ENCODE data around the gene AIF1L.

AIF1L gene

DNA sequence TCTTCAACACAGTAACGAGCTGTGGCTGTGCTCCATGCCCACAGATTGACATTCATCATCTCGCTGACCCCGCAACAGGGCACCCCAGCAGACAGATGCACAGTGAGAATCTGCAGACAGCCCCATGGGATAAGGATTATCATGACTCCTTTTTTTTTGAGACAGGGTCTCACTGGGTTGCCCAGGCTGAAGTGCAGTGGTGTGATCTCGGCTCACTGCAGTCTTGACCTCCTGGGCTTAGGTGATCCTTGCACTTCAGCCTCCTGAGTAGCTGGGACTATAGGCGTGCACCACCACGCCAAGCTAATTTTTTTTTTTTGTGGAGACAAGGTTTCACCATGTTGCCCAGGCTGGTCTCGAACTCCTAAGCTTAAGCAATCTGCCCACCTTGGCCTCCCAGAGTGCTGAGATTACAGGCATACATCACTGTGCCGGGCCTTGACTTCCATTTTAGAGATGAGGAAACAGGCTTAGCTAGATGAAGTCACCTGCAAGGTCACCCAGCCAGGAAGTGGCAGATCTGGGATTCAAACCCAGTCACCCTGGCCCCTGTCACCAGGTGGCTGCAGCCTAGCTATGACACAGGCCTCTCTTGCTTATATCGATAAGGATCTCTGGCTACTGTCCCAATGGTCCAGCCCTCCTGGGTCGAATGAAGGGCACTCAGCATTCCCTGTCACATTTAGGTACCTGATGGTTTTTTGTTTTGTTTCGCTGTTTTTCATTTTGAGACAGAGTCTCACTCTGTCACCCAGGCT lies 5.1 kb downstream of the AIF1L start:
- H3K27ac ChIP-seq (ENCODE audit: low read length), result no peak overlapping the region
- no peaks in the 10 kb centered on the region for H3K9me3 ChIP-seq (replicated peaks; ENCODE audit: insufficient read depth, low read length)
- no peak overlapping the region for H3K4me2 ChIP-seq (ENCODE audit: low read depth, low read length)

DNA sequence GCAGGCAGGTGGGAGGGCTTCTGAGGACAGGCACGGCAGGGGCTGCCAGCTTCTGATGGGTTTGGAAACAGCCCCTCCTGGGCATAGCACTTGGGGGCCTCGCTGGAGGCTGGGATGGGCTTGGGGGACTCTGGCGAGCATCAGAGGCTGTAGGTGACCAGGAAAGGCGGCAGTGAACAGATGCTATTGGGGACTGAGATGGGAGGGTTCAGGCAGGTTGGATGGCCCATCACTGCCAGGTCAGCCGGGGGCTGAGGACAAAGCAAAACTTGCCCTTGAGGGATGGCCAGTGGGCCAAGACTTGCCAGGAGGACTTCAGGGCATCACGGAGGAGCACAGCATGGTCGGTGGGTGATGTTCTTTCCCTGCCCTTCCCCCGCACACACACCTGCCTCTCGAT lies 6.7 kb downstream of the AIF1L start:
- peaks cover 4% of the 10 kb centered on the region; the same call in 1 of the 2 replicates for H3K4me1 ChIP-seq (ENCODE audit: low read length)
- H3K4me3 ChIP-seq (ENCODE audit: low read length), result no peak overlapping the region
- H3K27ac ChIP-seq (ENCODE audit: low read length), result no peak overlapping the region
- no peaks in the 10 kb centered on the region for H3K9me3 ChIP-seq (replicated peaks; ENCODE audit: insufficient read depth, low read length)
- H3K27me3 ChIP-seq (replicated peaks; ENCODE audit: insufficient read depth, low read length), result peaks cover 52% of the 10 kb centered on the region
- H2AFZ ChIP-seq (ENCODE audit: low read length), result no peak overlapping the region
- no peaks in the 10 kb centered on the region for H3K36me3 ChIP-seq (replicated peaks; ENCODE audit: insufficient read depth, low read length)
- H3K4me2 ChIP-seq (ENCODE audit: low read depth, low read length), result no peak overlapping the region
- no peaks in the 10 kb centered on the region for H3K9me2 ChIP-seq (replicated peaks; ENCODE audit: insufficient read depth, low read length)
- TF ChIP-seq EZH2phosphoT487 (IDR thresholded peaks at IDR 0.05; ENCODE audit: low read length), result no peak
- TF ChIP-seq EZH2 (optimal IDR thresholded peaks at IDR 0.05; ENCODE audit: low read depth, low read length), result no peak
- TF ChIP-seq, protein P1, sequence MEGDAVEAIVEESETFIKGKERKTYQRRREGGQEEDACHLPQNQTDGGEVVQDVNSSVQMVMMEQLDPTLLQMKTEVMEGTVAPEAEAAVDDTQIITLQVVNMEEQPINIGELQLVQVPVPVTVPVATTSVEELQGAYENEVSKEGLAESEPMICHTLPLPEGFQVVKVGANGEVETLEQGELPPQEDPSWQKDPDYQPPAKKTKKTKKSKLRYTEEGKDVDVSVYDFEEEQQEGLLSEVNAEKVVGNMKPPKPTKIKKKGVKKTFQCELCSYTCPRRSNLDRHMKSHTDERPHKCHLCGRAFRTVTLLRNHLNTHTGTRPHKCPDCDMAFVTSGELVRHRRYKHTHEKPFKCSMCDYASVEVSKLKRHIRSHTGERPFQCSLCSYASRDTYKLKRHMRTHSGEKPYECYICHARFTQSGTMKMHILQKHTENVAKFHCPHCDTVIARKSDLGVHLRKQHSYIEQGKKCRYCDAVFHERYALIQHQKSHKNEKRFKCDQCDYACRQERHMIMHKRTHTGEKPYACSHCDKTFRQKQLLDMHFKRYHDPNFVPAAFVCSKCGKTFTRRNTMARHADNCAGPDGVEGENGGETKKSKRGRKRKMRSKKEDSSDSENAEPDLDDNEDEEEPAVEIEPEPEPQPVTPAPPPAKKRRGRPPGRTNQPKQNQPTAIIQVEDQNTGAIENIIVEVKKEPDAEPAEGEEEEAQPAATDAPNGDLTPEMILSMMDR (IDR thresholded peaks at IDR 0.05; ENCODE audit: low read length), result no peak
- no peaks in the 10 kb centered on the region for H3K79me2 ChIP-seq (ENCODE audit: low read length)
- no peak overlapping the region for H3K9ac ChIP-seq (ENCODE audit: low read length)
- no peak for DNase-seq
- H4K20me1 ChIP-seq (ENCODE audit: insufficient read depth, low read length), result no peaks in the 10 kb centered on the region
- H3F3A ChIP-seq (ENCODE audit: insufficient read depth, low read length), result no peaks in the 10 kb centered on the region

More for the DNA sequence above, 5.1 kb downstream of the AIF1L start:
- H2AFZ ChIP-seq (ENCODE audit: low read length), result no peak overlapping the region
- H3K4me1 ChIP-seq (ENCODE audit: low read length), result peaks cover 4% of the 10 kb centered on the region; the same call in 1 of the 2 replicates
- H3K9me2 ChIP-seq (replicated peaks; ENCODE audit: insufficient read depth, low read length), result no peaks in the 10 kb centered on the region
- H4K20me1 ChIP-seq (ENCODE audit: insufficient read depth, low read length), result no peaks in the 10 kb centered on the region
- H3F3A ChIP-seq (ENCODE audit: insufficient read depth, low read length), result no peaks in the 10 kb centered on the region
- no peak overlapping the region for H3K4me3 ChIP-seq (ENCODE audit: low read length)
- no peak overlapping the region for H3K9ac ChIP-seq (ENCODE audit: low read length)
- no peak for DNase-seq
- no peaks in the 10 kb centered on the region for H3K79me2 ChIP-seq (ENCODE audit: low read length)
- TF ChIP-seq EZH2 (optimal IDR thresholded peaks at IDR 0.05; ENCODE audit: low read depth, low read length), result no peak
- TF ChIP-seq, protein P1 (IDR thresholded peaks at IDR 0.05; ENCODE audit: low read length), result no peak
- TF ChIP-seq EZH2phosphoT487 (IDR thresholded peaks at IDR 0.05; ENCODE audit: low read length), result no peak
- peaks cover 52% of the 10 kb centered on the region for H3K27me3 ChIP-seq (replicated peaks; ENCODE audit: insufficient read depth, low read length)
- H3K36me3 ChIP-seq (replicated peaks; ENCODE audit: insufficient read depth, low read length), result no peaks in the 10 kb centered on the region

DNA sequence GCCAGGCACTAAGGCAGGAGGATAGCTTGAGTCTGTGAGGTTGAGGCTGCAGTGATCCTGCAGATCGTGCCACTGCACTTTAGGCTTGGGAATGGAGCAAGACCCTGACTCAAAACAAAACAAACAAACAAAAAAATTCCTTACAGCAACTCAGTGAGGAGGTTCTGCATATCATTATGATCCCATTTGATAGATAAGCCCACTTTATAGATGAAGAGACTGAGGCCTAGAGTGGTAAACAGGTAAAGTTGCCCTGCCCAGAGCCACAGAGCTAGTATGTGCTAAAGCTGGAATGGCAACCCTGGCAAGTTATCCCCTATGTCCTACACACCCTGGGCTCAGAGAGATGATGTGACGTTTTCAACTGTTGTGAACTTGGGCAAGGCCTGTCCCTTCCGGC lies 7.2 kb downstream of the AIF1L start:
- DNase-seq, result no peak
- H3K9me3 ChIP-seq (replicated peaks; ENCODE audit: insufficient read depth, low read length), result no peaks in the 10 kb centered on the region
- no peaks in the 10 kb centered on the region for H3F3A ChIP-seq (ENCODE audit: insufficient read depth, low read length)
- H3K9ac ChIP-seq (ENCODE audit: low read length), result no peak overlapping the region
- H3K79me2 ChIP-seq (ENCODE audit: low read length), result no peaks in the 10 kb centered on the region
- H3K4me1 ChIP-seq (ENCODE audit: low read length), result peaks cover 4% of the 10 kb centered on the region; the same call in 1 of the 2 replicates
- H3K4me2 ChIP-seq (ENCODE audit: low read depth, low read length), result no peak overlapping the region
- H3K36me3 ChIP-seq (replicated peaks; ENCODE audit: insufficient read depth, low read length), result no peaks in the 10 kb centered on the region
- H3K27me3 ChIP-seq (replicated peaks; ENCODE audit: insufficient read depth, low read length), result peaks cover 52% of the 10 kb centered on the region
- no peak overlapping the region for H2AFZ ChIP-seq (ENCODE audit: low read length)
- H3K9me2 ChIP-seq (replicated peaks; ENCODE audit: insufficient read depth, low read length), result no peaks in the 10 kb centered on the region
- no peak overlapping the region for H3K4me3 ChIP-seq (ENCODE audit: low read length)
- H3K27ac ChIP-seq (ENCODE audit: low read length), result no peak overlapping the region
- H4K20me1 ChIP-seq (ENCODE audit: insufficient read depth, low read length), result no peaks in the 10 kb centered on the region
- TF ChIP-seq EZH2 (optimal IDR thresholded peaks at IDR 0.05; ENCODE audit: low read depth, low read length) (no peak), EZH2phosphoT487 (IDR thresholded peaks at IDR 0.05; ENCODE audit: low read length) (no peak)
- TF ChIP-seq, protein P1 (IDR thresholded peaks at IDR 0.05; ENCODE audit: low read length), result no peak

Data from MM.1S (cell line).